A172 (cell line): ENCODE data around the gene ARFGEF3. TPM values are rescaled to one million over a fixed set of nuclear protein-coding genes. Genes with fewer than 3 reads are reported as not detected.

ENCODE experiments used
- DNase-seq: peaks from one replicate; pipeline ENCODE4 v3.0.0-alpha.2; 2015; ENCODE audit warnings: low spot score
- total RNA-seq: library from RNA; depleted of rRNA; stranded (reverse); fragments of >200 nt; shearing (Covaris generic); gene quantifications from 2 replicates; pipeline ENCODE4 v1.2.3, GENCODE V29; 2014

ARFGEF3 gene
- total RNA-seq, 1 experiment from 2014 or later = 3.1 TPM

DNA sequence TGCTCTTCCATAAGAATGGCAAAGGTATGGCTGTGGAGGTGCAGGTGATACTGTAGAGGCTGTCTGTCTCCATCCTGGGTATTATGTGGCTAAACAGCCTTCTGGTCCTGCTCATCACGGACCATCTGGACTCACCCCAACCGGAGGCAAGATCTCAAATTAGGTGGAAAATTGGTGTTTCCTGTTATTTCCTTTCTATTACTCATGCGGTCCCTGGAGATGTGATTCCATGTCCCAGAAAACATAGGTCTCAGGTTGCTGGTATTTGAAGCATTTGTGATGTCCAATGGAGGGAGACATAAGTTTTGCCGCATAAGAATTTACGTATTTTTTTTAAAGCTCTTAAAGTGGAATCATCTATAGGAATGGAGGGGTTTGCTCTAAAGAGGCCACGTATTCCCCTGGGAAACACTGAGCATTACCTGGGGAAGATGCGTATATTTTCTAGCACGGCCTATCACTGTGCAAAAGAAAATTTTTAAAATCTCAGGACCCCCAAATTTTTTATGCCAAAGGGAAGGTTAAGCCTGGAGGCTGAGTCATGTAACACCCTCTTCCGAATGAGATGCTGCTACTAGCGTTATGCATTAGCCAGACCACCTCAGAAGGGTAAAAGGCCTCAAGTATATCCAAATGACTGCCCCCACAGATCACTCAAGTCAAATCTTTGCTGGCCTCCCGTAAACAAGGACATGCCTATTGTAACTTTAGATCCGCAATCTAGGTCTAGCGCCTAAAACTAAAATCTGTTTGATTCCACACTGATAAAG lies 78.9 kb downstream of the ARFGEF3 start:
- DNase-seq = no peak

DNA sequence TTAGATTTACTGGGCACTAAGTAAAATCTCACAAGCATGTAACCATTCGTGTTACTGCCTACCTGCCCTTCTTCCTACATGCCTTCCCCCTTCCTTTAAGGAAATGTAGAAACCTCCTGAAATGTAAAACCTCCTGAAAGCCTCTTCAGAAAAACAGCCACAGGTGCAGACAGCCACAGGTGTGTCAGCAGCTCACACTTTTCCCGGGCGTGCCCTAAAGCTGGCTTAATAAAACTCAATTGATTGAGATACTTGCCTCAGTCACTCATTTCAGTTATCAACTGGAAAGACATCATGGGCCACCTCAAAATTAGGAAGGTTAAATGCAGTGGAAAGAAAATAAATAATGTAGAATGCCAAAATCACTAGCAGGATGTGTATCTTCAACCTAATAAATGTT lies 79.6 kb downstream of the ARFGEF3 start:
- DNase-seq = no peak

DNA sequence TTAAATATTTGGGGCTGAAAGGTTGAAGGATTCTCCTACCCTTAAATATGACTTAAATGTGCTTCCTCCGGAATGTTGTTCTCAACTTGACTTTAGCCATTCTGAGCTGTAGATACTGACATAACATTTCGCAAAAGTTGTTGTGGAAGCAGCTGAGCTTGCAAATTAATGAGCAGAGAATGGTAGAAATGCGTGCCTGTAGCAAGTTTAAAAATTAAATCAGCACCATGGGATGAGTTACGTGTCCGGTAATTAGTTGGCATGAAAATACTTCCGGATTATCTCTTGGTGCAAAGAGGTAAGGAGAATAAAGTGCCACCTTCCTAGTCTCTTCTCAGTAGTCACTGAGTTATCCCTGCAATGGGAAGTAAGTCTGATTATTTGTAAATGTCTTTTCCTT lies 80.2 kb downstream of the ARFGEF3 start:
- no peak for DNase-seq

DNA sequence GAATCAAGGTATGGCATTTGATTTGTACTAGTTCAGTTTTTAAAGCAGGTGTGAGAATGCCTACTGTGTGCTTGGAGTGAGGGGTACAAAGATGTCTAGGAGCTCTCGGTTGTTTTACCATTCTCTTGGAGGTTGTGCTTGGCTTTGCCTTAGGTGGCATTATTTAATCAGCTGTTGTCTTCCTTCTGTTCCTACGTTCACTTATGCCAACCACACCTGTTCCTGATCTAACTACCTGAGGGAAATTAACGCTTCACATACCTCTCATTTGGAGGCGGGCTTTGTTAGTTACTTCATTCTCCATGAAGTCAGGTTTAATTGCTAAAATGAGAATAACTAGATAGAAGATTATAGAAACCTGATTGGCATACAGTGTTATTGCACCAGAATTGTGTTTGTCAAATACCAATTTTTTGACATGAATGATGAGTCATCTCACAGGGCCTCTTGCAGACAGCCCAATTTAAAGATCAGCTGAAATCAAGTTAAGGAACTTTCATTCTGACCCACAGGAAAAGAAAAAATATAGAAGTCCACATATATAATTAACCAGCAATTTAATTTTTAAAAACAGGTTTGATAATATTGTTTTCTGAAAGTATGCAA lies 81.4 kb downstream of the ARFGEF3 start:
- no peak for DNase-seq

DNA sequence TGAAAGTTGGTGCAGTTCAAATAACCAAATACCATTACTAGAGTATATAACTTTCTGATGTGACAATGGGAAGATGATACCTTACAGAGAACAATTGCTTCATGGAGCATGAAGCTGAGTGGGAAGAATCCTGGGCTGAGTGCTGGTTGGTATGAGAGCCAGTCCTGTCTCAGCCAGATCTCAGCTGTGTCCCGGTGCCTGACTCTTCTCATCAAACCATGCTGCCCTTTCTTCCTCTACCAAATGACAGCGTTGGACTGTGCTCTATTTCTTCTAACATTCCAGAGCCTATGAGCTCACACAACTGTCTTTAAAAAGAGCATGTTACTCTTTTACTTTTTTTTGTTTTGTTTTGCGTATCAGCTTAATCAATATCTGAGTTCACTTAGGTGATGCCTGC lies 84.0 kb downstream of the ARFGEF3 start:
- no peak for DNase-seq

DNA sequence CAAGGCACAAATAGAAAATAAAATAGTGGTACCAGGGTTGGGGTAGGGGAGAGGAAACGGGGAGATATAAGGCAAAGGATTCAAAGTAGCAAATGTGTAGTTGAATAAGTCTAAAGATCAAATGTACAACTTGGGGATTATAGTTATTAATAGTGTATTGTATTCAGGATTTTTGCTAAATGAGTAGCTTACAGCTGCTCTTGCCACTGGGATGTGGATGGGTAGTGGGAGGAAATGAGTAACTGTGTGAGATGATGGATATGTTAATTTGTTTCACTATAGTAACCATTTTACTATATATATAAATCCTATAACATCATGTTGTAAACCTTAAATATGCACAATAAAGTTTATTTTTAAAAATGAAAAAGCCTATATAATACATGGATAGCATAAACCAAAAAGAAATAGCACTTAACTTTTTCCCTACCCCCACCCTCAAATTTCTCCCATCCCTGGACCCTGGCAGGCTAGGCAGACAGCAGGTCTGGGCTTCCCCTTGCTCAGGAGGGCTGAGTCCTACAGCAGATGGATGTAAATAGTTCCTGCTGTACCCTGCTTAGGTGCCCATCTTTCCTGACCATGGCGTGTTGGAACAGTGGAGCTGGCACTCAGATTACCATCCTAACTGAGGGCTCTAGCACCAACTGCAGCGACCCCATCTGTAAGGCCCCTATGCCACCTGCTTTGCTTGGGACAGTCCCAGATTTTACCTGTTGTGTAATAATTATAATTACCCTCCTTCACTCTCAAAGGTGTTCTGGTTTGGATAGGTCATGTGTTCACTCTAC lies 85.1 kb downstream of the ARFGEF3 start:
- no peak for DNase-seq

DNA sequence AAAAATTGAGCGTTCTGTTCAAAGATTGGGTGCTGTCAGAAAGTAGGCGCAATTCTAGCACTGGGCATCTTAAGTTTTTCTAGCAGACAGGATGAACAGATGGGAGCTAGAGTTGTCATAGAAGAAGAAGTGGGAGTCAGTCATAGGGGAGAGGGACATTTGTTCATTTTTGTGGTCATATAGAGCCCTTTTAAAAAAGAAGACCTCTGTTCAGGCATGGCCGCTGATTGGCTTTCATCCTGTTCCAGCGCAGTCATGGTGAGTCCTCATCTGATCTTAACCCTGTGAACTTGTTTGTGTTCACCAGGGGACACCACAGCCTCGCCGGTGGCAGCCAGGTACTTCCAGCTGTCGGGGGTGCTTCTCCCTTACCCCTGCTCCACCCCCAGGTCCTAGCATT lies 86.3 kb downstream of the ARFGEF3 start:
- no peak for DNase-seq

DNA sequence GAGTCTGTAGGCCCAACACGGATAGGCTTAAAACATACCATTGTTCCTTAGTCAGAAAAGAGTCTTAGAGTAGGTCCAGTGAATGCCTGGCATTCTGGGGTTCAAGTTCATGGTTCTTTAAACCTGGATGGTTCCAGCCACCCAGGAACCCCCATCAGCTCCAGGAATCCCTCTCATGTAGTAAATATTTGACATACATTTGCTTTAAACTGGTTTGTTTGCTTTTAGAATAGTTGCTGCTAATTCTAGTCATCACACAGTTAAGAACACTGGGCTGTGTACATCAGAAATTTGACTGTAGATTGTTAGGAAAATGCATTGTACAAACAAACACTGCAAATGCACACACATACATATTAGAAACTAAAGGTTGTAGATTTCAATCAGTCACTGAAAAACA lies 87.1 kb downstream of the ARFGEF3 start:
- DNase-seq = no peak

DNA sequence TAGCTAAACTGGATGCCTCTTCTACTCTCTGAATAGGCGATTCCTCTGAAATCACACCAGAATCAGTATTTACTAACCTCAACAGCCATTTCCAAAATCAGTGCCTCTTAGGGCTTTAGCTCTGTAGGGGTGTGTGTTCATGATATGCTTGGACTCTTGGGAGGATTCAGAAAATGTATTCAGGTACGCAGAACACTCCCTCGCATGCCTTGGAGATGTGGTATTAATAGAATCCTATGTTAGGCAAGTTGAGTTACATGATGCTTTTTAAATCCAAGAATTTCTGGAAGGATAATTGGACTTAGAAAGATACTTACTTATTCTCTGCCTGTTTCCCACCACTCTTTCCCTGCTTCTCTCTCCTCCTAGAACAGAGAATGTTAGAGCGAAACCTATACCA lies 88.3 kb downstream of the ARFGEF3 start:
- no peak for DNase-seq

DNA sequence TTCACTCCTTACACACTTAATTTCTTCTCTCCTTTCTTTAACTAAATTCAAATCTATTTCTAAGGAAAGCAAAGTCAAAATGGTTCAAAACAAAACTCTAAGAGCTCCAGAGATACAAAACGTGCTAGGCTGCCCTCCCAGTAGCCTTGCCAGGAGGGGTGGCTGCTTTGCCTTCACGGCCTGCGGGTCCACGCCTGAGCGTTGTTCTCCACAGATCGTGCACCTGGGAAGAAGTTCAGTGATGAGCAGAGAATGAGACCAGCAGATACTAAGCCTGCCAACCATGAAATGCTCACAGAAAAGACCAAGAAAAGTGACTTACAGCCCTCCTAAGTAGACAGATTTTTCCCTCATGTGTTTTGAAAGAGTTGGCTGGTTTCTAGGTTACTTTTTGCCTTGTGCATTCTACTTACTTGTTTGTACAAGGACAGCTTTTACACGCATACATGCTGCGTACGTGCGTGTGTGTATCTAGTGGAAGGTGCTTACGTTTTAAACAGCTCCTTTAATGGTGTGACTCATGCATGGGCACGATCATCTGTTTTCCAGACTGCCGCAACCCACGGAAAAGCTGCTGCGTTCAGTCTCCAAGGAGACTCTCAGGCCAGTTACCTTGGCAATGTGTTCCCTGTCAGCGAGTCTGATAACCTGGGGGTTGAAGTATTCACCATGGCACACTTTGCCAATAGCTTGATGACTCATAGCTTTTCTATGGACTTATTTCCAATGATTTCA lies 88.9 kb downstream of the ARFGEF3 start:
- DNase-seq = peak; percentile 10

DNA sequence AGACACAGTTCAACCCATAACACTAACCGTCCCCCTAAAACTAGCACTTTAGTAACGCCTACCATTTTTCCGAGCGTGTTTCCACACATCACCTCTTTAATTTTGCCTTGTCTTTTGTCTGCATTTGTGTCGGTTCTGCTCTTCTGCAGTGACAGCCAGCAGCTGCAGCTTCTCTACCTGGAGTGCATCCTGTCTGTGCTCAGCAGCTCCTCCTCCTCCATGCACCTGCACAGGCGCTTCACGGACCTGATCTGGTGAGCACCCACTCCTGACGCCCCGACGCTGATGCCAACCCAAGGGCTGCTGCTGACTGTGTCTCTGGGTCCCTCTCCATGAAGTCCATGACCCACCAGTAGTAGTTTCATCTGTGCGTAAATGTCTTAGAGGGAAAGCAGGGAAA lies 92.0 kb downstream of the ARFGEF3 start:
- no peak for DNase-seq

DNA sequence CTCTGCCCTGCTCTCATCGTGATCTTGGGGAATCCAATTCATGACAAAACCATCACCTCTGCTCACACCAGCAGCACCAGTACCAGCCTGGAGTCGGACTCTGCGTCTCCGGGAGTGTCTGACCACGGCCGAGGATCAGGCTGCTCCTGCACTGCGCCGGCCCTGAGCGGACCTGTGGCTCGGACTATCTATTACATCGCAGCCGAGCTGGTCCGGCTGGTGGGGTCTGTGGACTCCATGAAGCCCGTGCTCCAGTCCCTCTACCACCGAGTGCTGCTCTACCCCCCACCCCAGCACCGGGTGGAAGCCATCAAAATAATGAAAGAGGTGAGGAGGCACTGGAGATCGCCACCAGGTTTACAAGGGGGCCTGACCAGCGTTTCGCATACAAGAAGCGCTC lies 93.7 kb downstream of the ARFGEF3 start:
- DNase-seq = no peak

DNA sequence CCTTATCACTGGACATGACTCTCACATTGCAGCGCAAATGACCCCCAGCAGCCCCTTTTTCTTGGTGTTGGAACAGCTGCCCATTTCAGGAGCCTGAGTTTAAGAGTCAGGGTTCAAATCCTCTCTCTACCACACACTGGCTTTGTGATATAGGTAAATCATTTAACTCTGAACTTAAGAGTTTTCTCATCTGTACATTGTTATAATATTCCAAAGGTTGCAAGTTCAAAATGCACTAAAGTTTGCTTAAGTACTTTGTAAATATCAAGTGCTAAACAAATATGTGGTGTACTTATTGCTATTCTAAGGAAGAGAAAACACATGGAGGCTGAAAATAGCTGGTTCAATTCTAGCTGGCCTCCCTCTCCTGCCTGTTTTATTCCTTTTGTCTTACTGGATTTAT lies 95.9 kb downstream of the ARFGEF3 start:
- no peak for DNase-seq

DNA sequence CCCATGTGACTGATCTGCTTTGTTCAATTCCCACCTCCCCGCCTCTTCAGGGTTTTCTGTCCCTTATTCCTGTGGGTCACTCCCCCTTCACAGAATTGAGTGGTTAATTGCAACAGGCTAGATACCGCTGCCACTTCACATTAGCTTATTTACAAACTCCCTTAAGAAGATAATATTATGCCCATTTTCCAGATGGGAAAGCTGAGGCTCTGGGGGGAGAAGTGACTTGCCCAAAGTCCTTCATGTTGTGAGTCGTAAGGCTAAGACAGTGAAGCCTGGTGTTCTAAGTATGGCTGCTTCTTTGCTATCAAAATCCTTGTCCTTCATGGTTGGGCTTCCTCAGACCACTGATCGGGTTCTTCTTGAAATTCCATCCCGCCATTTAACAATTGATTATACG lies 96.5 kb downstream of the ARFGEF3 start:
- no peak for DNase-seq

DNA sequence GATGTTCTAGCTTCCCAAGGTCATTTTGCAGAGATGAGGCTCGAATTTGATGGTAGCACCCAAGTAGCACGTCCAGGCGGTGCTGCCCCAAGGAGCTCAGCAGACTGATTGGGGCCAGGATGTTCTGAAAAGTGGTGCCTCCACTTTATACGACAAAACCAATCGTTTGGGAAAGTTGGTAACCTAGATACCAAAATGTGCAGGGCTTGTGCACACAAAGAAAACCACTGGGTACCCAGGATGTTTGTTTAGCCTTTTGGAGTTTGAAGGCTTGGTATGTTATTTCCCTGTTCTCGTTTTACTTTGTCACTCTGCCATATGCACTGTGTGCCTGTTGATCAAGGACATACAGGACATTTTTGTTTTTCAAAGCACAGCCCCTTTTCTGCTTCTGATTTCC lies 97.3 kb downstream of the ARFGEF3 start:
- no peak for DNase-seq

DNA sequence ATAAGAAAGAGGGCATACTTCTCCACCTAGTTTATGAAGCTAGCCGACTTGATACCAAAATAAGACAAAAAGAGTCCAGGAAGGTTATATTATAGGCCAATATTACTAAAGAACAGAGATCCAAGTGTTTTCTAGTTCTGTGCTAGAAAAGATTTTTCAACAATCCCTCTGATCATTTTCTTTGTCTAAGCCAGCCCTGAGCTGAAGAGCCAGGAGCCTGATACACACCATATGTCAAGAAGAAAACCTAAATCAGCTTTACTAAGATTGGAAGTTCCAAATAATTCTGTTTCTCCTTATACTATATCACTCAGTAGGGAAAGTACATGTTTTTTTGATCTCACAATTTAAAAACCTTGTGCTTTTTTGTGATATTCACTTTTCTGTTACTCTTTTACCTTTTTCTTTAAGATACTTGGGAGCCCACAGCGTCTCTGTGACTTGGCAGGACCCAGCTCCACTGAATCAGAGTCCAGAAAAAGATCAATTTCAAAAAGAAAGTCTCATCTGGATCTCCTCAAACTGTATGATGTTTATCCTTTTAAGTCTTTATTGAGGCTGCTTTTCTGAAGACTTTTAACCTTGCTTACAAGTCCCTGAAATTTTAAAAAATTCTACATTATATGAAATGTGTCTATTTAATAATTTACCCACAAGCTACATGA lies 99.5 kb downstream of the ARFGEF3 start:
- no peak for DNase-seq

DNA sequence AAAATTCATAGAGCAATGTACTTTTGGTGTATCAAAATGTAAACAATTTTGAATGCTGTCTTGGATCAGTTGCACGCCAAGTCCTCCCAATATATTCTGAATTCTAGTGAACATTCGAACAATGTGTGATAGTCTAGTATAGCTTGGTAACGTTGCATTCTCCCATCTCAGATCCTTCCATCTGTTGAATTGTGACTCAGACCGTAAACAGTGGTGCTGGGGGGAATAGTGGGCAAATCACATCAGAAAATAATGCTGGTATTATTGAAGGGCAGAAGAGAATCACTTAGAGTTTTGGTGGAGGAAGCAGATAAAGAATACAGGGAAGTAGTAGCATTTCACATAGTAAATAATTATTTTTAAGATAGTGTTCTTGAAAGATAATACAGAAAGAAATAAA lies 102.2 kb downstream of the ARFGEF3 start:
- DNase-seq = no peak

DNA sequence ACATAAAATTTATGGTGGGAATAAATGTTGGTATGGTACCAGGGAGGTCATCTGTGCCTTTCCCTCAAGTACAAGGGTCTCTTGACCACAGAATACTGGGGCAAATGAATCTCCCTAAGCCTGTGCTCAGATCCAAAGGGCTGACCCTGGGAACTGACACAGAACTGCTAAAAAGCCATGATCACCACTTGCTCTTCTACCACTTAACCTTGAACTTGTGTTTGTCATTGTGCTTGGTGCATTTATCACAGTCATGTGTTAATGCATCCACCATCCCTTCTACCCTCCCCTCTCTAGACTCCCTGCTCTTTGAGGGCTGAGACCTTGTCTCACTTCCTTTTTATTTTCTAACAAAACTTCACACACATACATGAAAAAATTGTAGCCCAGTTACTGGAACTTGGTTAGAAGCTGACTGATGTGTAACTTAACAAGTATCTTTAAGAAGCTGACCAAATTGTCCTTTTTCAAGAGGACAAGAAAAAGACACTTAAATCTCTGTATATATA lies 102.7 kb downstream of the ARFGEF3 start:
- no peak for DNase-seq

DNA sequence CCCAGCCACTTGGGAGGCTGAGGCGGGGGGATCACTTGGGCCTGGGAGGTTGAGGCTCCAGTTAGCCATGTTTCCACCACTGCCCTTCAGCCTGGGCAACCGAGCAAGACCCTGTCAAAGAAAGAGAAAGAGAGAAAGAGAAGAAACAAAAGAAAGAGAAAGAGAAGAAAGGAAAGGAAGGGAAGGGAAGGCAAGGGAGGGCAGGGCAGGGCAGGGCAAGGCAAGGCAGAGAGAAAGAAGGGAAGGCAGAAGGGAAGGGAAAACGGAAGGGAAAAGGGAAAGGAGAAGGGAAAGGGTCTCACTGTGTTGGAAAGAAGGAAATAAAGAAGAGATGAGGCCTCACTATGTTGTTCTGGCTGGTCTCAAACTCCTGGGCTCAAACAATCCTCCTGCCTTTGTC lies 104.4 kb downstream of the ARFGEF3 start:
- DNase-seq = no peak

DNA sequence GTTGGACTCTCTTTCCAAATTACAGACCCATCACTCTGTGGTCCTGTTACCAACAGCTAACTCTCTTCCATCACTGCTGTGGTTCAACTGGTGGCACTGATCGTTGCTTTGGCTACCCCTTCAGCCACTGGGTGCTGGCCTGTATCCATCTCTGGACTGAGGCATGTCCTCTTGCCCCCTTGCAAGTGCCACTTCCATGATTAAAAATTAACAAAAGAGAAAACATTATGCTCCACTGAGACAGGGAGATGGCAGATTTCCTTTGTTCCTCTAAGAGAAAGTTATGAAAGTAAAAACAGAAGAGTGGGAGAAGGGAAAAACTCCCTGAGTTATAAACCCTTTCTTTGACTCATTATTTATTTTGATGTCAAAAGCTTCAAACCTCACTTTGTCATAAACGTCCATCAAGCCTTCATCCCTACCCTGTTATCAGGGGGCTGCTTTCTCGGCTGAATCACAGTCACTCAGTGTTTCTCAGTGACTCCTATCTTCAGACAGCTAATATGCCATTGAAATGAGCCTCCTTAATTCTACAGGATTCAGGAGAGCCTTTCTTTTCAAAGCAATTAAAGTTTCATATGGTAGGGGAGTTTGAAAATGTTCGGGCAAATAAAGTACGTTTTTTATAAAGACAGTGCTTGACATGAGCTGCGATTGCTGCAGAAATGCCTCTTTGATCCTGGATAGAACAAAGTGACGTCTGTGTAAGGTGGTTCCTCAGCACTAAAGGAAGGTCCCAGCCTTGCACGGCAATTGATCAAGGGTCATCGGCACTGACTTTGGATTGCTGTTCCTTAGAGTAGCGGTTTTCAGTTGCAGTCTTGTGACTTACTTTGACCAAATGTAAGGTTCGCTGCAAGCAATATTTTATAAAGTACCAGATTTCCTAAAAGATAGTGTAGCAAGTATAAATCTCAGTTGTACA lies 106.5 kb downstream of the ARFGEF3 start:
- DNase-seq = no peak
